HG02884 (cell line): ENCODE measurements around the gene ZBTB45.

Source experiments
- ATAC-seq: cut with Tn5 transposase; IDR thresholded peaks from one replicate; pipeline ENCODE4 v1.9.1; 2021; ENCODE audit warnings: mild to moderate bottlenecking, moderate library complexity; ENCODE audit not compliant: unreplicated experiment

The ZBTB45 gene

GRCh38 chr19:58555369-58555885 is 35.8 kb upstream of the ZBTB45 start:
- ATAC-seq, result no peak

- no peak for ATAC-seq
Measured at GRCh38 chr19:58554494-58555368, 35.1 kb upstream of the ZBTB45 start, which contains the start of gene CHMP2A. Gene CHMP2A, minus strand, starts transcription at chr19:58555105. Its CDS starts 893 bp downstream, at chr19:58554212.

- ATAC-seq, result no peak
Measured at GRCh38 chr19:58553799-58554493, 34.3 kb upstream of the ZBTB45 start.

- no peak for ATAC-seq
Measured at GRCh38 chr19:58552655-58553054, 33.0 kb upstream of the ZBTB45 start.

GRCh38 chr19:58551577-58552471 is 32.2 kb upstream of the ZBTB45 start:
- ATAC-seq, result no peak

GRCh38 chr19:58551123-58551497 is 31.5 kb upstream of the ZBTB45 start:
- ATAC-seq, result no peak

GRCh38 chr19:58550362-58551122 is 30.9 kb upstream of the ZBTB45 start:
- no peak for ATAC-seq

GRCh38 chr19:58549664-58550361 is 30.2 kb upstream of the ZBTB45 start:
- no peak for ATAC-seq

GRCh38 chr19:58548859-58549663 is 29.5 kb upstream of the ZBTB45 start:
- ATAC-seq, result no peak

- ATAC-seq, result no peak
Measured at GRCh38 chr19:58547323-58548312, 28.0 kb upstream of the ZBTB45 start.

GRCh38 chr19:58546019-58546530 is 26.5 kb upstream of the ZBTB45 start:
- no peak for ATAC-seq

GRCh38 chr19:58545286-58546018 is 25.8 kb upstream of the ZBTB45 start:
- ATAC-seq, result no peak

- peak; percentile 46 for ATAC-seq
Measured at GRCh38 chr19:58544591-58545285, 25.1 kb upstream of the ZBTB45 start.

GRCh38 chr19:58543826-58544590 is 24.4 kb upstream of the ZBTB45 start, which contains the start of gene TRIM28:
Gene TRIM28, plus strand, starts transcription at chr19:58544064. Its CDS starts 694 bp downstream, at chr19:58544758.
- ATAC-seq, result peak; percentile 74
